HCT116 (cell line): Measurements from ENCODE around the gene KLRD1. TPM values are rescaled to one million over a fixed set of nuclear protein-coding genes. Genes with fewer than 3 reads are reported as not detected.

Experiments
- ATAC-seq: fragments of 200-7000 bp; cut with Tn5 transposase; 2 replicates; pipeline ENCODE4 v1.9.1; 2020; ENCODE audit warnings: mild to moderate bottlenecking, moderate library complexity
- BruUV-seq: library from RNA; stranded (reverse); fragments of 400-500 nt; replicated peaks from 2 replicates; lab custom pipeline; 2021; lab: Mats Ljungman, UMichigan
- CTCF ChIA-PET: fragments of 300-600 bp; sonication (Branson Sonifier 250); formaldehyde crosslinking; loops from one replicate; lab custom pipeline; 2021; ENCODE audit warnings: antibody characterized with exemption; lab: Charles Lee
- POLR2A ChIA-PET: fragments of 300-600, 350-600 bp; sonication (Branson Sonifier 250); formaldehyde crosslinking; loops from one replicate; lab custom pipeline; 2021; ENCODE audit warnings: antibody characterized with exemption; lab: Charles Lee
- RAD21 ChIA-PET, 2 experiments: fragments of 300-600 bp; sonication (Branson Sonifier 250); formaldehyde crosslinking; loops; one replicate each; lab custom pipeline; 2023; ENCODE audit warnings: low total read pairs in 2 of 2; ENCODE audit not compliant: uncharacterized antibody in 2 of 2, unreplicated experiment in 2 of 2, low non-redundant PET in 1 of 2; lab: Charles Lee
- DNase-seq: peaks from one replicate; pipeline ENCODE4 v3.0.0-alpha.2; 2010; ENCODE audit warnings: low read depth, low spot score
- H2AFZ ChIP-seq: fragments of 200-600 bp; shearing (Covaris generic), sonication (generic); 2 replicates; pipeline ENCODE4 v1.6.1; 2017; ENCODE audit warnings: low read depth, mixed run types, mixed read lengths, antibody characterized with exemption, low read length; ENCODE audit not compliant: poor library complexity, severe bottlenecking
- H3K27ac ChIP-seq: 2 replicates; pipeline ENCODE4 v1.5.1; 2012; ENCODE audit warnings: low read depth, low read length
- H3K27me3 ChIP-seq: fragments of 200-600 bp; sonication (generic); 2 replicates; pipeline ENCODE4 v1.6.1; 2016; ENCODE audit warnings: mixed run types, low read length, mixed read lengths; ENCODE audit not compliant: insufficient read depth
- H3K36me3 ChIP-seq, 2 experiments: fragments of 200-500 bp in 1 of 2; fragments of 200-600 bp in 1 of 2; sonication (Bioruptor generic) in 1 of 2; sonication (generic) in 1 of 2; 2 replicates each; pipeline versions ENCODE4 v1.5.1 to v1.6.1; 2014 to 2016; ENCODE audit warnings: low read length in 2 of 2, inconsistent platforms in 1 of 2, mixed read lengths in 1 of 2, mixed run types in 1 of 2; ENCODE audit not compliant: insufficient read depth in 2 of 2, control insufficient read depth in 1 of 2
- H3K4me1 ChIP-seq, 2 experiments: fragments of 200-600 bp in 1 of 2; sonication (generic) in 1 of 2; 2 replicates each; pipeline versions ENCODE4 v1.5.1 to v1.6.1; 2012 to 2017; ENCODE audit warnings: low read length in 2 of 2, inconsistent platforms in 1 of 2, mild to moderate bottlenecking in 1 of 2, mixed read lengths in 1 of 2, mixed run types in 1 of 2, moderate library complexity in 1 of 2; ENCODE audit not compliant: insufficient read depth in 2 of 2, control insufficient read depth in 1 of 2
- H3K4me2 ChIP-seq: fragments of 200-600 bp; sonication (generic); 2 replicates; pipeline ENCODE4 v1.6.1; 2017; ENCODE audit warnings: mixed run types, low read length, mixed read lengths
- H3K4me3 ChIP-seq, 2 experiments: fragments of 200-600 bp in 1 of 2; sonication (generic) in 1 of 2; replicated peaks in 1 of 2; 2 replicates each; pipeline ENCODE4 v1.5.1; 2011 to 2016; ENCODE audit warnings: low read length in 2 of 2, control low read depth in 1 of 2, low read depth in 1 of 2, mild to moderate bottlenecking in 1 of 2, mixed read lengths in 1 of 2, mixed run types in 1 of 2
- H3K79me2 ChIP-seq: fragments of 200-600 bp; sonication (generic); 2 replicates; pipeline ENCODE4 v1.6.1; 2017; ENCODE audit warnings: mild to moderate bottlenecking, mixed run types, low read length, moderate library complexity, mixed read lengths; ENCODE audit not compliant: insufficient read depth
- H3K9ac ChIP-seq: fragments of 200-600 bp; sonication (generic); 2 replicates; pipeline ENCODE4 v1.6.1; 2016; ENCODE audit warnings: low read length, mixed read lengths
- H3K9me2 ChIP-seq: fragments of 200-600 bp; sonication (generic), shearing (Covaris generic); 2 replicates; pipeline ENCODE4 v1.6.1; 2017; ENCODE audit warnings: mixed run types, mild to moderate bottlenecking, moderate library complexity; ENCODE audit not compliant: insufficient read depth
- H3K9me3 ChIP-seq, 2 experiments: fragments of 200-500 bp in 1 of 2; fragments of 200-600 bp in 1 of 2; sonication (Bioruptor generic) in 1 of 2; sonication (generic) in 1 of 2; 2 replicates each; pipeline ENCODE4 v1.6.1; 2014 to 2017; ENCODE audit warnings: low read length in 2 of 2, mixed read lengths in 2 of 2, inconsistent platforms in 1 of 2, low read depth in 1 of 2, mild to moderate bottlenecking in 1 of 2, mixed run types in 1 of 2, moderate library complexity in 1 of 2; ENCODE audit not compliant: control insufficient read depth in 1 of 2, insufficient read depth in 1 of 2
- H4K20me1 ChIP-seq: fragments of 200-600 bp; sonication (generic), shearing (Covaris generic); 2 replicates; pipeline ENCODE4 v1.6.1; 2017; ENCODE audit warnings: mixed run types, mild to moderate bottlenecking, moderate library complexity; ENCODE audit not compliant: insufficient read depth
- CBX3 ChIP-seq: IDR thresholded peaks from 2 replicates; pipeline ENCODE4 v1.6.1; 2012; ENCODE audit warnings: low read depth
- ELF1 ChIP-seq: IDR thresholded peaks from 2 replicates; pipeline ENCODE4 v1.6.1; 2012; ENCODE audit warnings: low read depth, borderline replicate concordance
- EZH2 ChIP-seq: fragments of 200-600 bp; sonication (generic); IDR thresholded peaks from 2 replicates; pipeline ENCODE4 v1.6.1; 2017; ENCODE audit warnings: antibody characterized with exemption, mixed run types
- JUND ChIP-seq: IDR thresholded peaks from 2 replicates; pipeline ENCODE4 v1.6.1; 2012
- POLR2AphosphoS5 ChIP-seq: IDR thresholded peaks from 2 replicates; pipeline ENCODE4 v1.6.1; 2011; ENCODE audit warnings: mild to moderate bottlenecking, low read depth, low read length, moderate library complexity
- SIN3A ChIP-seq: IDR thresholded peaks from 2 replicates; pipeline ENCODE4 v1.6.1; 2012; ENCODE audit warnings: low read depth
- SRF ChIP-seq: IDR thresholded peaks from 2 replicates; pipeline ENCODE4 v1.6.1; 2012; ENCODE audit warnings: low read depth
- ZNF274 ChIP-seq: fragments of 200-500 bp; sonication (Bioruptor generic); IDR thresholded peaks from 2 replicates; pipeline ENCODE4 v1.6.1; 2014; ENCODE audit warnings: mild to moderate bottlenecking, low read depth, low read length, inconsistent platforms
- intact Hi-C: fragments of 100-400 bp; cut with micrococcal nuclease; formaldehyde crosslinking; loops from 2 replicates; pipeline ENCODE4 v1.10.0; 2022
- total RNA-seq: library from RNA; stranded (reverse); gene quantifications from one replicate; pipeline ENCODE4 v1.2.1, GENCODE V29; 2021; ENCODE audit not compliant: unreplicated experiment
- TF ChIP-seq, protein P1 (sequence below): IDR thresholded peaks from 2 replicates; pipeline ENCODE4 v1.6.1; 2012
- TF ChIP-seq, protein P2 (sequence below): IDR thresholded peaks from 2 replicates; pipeline ENCODE4 v1.6.1; 2011; ENCODE audit warnings: mild to moderate bottlenecking, low read length, moderate library complexity; ENCODE audit not compliant: insufficient replicate concordance; ENCODE audit errors: extremely low read depth
- TF ChIP-seq, protein P3 (sequence below), 3 experiments: fragments of 200-600 bp in 1 of 3; sonication (generic) in 1 of 3; IDR thresholded peaks in 2 of 3; conservative IDR thresholded peaks in 1 of 3; 2 replicates each; pipeline ENCODE4 v1.5.1; 2012 to 2017; ENCODE audit warnings: low read depth in 2 of 3, low read length in 2 of 3, antibody characterized with exemption in 1 of 3, borderline replicate concordance in 1 of 3, control low read depth in 1 of 3, mild to moderate bottlenecking in 1 of 3, mixed read lengths in 1 of 3, mixed run types in 1 of 3, moderate library complexity in 1 of 3; ENCODE audit not compliant: insufficient read depth in 1 of 3

Gene KLRD1
- total RNA-seq, 1 experiment from 2014 or later, result 0.27 TPM

DNA sequence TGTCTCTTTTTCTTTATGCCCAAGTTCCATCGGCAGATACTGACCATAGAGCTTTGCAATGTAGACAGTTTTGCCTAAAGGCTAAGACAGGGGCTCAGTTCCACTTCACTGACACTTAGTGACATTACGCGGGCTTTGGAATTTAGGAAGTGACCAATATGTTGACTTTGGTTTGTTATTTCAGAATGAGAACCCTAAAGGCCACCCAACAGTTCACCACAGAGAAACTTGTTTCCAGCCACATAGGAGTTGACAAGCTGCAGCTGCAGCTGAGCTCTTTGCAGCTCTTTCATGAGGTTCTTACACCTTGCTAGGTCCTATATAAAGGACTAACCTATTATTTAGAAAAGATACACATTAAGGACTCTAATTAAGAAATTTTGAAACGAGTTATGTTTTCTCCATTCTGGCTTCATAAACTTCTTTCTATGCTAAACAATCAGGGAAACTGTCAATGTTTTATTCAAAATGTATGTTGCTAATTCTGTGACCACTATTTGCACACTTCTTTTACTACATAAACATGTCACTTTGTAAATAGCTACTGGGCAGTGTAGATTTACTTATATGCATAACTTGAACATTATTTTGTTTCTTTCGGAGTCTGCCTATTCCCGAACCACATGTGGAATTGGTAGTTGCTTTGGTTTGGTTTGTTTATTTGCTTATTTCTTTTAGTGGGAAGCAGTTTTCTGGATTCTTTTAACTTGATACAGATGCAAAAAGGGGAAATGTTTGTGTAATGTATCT, 18.5 kb upstream of the KLRD1 start (continued):
- TF ChIP-seq ELF1, result no peak
- TF ChIP-seq ZNF274, result no peak
- TF ChIP-seq JUND, result no peak
- no peak for TF ChIP-seq EZH2
- TF ChIP-seq POLR2AphosphoS5, result no peak
- TF ChIP-seq CBX3, result no peak

DNA sequence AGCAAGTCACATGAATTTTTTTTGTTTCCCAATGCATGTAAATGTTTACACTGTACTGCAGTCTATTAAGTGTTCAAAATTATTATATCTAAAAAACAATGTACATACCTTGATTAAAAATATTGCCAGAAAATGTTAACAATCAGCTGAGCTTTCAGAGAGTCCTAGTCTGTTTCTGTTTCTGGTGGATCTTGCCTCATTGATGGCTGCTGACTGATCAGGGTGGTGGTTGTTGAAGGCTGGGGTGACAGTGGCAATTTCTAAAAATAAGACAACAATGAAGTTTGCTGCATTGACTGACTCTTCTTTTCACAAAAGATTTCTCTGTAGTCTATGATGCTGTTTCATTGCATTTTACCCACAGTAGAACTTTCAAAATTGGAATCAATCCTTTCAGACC, 16.6 kb upstream of the KLRD1 start:
- POLR2A ChIA-PET, result no interaction called here
- RAD21 ChIA-PET, result no interaction called here
- Histone ChIP-seq H4K20me1 (no peaks in the 10 kb centered on the region), H3K27me3 (no peaks in the 10 kb centered on the region), H3K9me3 (no peaks in the 10 kb centered on the region), H3K9me2 (no peaks in the 10 kb centered on the region), H3K27ac (no peak overlapping the region), H3K36me3 (no peaks in the 10 kb centered on the region), H3K79me2 (no peaks in the 10 kb centered on the region), H3K4me1 (no peaks in the 10 kb centered on the region)
- intact Hi-C loops, result no loop called here
- CTCF ChIA-PET, result no interaction called here
- BruUV-seq, result no TSS peak
- no peak for TF ChIP-seq JUND
- TF ChIP-seq, protein P1, sequence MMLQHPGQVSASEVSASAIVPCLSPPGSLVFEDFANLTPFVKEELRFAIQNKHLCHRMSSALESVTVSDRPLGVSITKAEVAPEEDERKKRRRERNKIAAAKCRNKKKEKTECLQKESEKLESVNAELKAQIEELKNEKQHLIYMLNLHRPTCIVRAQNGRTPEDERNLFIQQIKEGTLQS, result no peak
- TF ChIP-seq, all 23 proteins: peak for 0
- ATAC-seq (no peak), DNase-seq (no peak)
- Histone ChIP-seq H2AFZ (no peak overlapping the region), H3K4me3 (no peak overlapping the region), H3K9ac (no peak overlapping the region), H3K4me2 (no peak overlapping the region)

DNA sequence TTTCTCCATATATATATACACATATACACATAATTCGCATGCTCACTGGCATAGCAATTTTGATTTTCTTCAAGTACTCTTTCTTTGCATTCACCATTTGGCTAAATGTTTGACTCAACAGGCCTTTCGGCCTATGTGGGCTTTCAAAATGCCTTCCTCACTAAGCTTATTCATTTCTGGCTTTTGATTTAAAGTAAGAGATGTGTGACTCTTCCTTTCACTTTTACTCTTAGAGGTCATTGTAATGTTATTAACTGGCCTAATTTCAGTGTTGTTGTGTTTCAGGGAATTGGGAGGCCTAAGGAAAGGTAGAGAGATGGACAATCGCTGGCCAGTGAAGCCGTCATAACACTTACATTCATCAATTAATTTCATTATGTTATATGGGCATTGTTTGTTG, 14.5 kb upstream of the KLRD1 start:
- no peaks in the 10 kb centered on the region for H3K27me3 ChIP-seq
- H3K9ac ChIP-seq, result no peak overlapping the region
- H3K4me2 ChIP-seq, result no peak overlapping the region
- no peaks in the 10 kb centered on the region for H3K9me3 ChIP-seq
- H3K9me2 ChIP-seq, result no peaks in the 10 kb centered on the region
- RAD21 ChIA-PET, result no interaction called here
- H4K20me1 ChIP-seq, result no peaks in the 10 kb centered on the region
- no peaks in the 10 kb centered on the region for H3K36me3 ChIP-seq
- H3K27ac ChIP-seq, result no peak overlapping the region
- H3K79me2 ChIP-seq, result no peaks in the 10 kb centered on the region
- CTCF ChIA-PET, result no interaction called here
- POLR2A ChIA-PET, result no interaction called here
- DNase-seq (no peak), ATAC-seq (no peak)
- no TSS peak for BruUV-seq
- no peak overlapping the region for H3K4me3 ChIP-seq
- H3K4me1 ChIP-seq, result no peaks in the 10 kb centered on the region
- H2AFZ ChIP-seq, result no peak overlapping the region
- intact Hi-C loops, result no loop called here
- TF ChIP-seq SRF (no peak), SIN3A (no peak), POLR2AphosphoS5 (no peak)
- TF ChIP-seq, protein P2, sequence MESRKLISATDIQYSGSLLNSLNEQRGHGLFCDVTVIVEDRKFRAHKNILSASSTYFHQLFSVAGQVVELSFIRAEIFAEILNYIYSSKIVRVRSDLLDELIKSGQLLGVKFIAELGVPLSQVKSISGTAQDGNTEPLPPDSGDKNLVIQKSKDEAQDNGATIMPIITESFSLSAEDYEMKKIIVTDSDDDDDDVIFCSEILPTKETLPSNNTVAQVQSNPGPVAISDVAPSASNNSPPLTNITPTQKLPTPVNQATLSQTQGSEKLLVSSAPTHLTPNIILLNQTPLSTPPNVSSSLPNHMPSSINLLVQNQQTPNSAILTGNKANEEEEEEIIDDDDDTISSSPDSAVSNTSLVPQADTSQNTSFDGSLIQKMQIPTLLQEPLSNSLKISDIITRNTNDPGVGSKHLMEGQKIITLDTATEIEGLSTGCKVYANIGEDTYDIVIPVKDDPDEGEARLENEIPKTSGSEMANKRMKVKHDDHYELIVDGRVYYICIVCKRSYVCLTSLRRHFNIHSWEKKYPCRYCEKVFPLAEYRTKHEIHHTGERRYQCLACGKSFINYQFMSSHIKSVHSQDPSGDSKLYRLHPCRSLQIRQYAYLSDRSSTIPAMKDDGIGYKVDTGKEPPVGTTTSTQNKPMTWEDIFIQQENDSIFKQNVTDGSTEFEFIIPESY, result no peak
- TF ChIP-seq, protein P3, sequence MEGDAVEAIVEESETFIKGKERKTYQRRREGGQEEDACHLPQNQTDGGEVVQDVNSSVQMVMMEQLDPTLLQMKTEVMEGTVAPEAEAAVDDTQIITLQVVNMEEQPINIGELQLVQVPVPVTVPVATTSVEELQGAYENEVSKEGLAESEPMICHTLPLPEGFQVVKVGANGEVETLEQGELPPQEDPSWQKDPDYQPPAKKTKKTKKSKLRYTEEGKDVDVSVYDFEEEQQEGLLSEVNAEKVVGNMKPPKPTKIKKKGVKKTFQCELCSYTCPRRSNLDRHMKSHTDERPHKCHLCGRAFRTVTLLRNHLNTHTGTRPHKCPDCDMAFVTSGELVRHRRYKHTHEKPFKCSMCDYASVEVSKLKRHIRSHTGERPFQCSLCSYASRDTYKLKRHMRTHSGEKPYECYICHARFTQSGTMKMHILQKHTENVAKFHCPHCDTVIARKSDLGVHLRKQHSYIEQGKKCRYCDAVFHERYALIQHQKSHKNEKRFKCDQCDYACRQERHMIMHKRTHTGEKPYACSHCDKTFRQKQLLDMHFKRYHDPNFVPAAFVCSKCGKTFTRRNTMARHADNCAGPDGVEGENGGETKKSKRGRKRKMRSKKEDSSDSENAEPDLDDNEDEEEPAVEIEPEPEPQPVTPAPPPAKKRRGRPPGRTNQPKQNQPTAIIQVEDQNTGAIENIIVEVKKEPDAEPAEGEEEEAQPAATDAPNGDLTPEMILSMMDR (IDR thresholded peaks at IDR 0.05 in 2 of 3, conservative IDR thresholded peaks at IDR 0.05 in 1 of 3; ENCODE audit: borderline replicate concordance in 1 of 3, insufficient read depth in 1 of 3, low read depth in 2 of 3, low read length in 2 of 3), result no peak
